Subcutaneous adipose tissue (tissue), 4 donors: ENCODE data around the gene RNU2-1. TPM values are rescaled to one million over a fixed set of nuclear protein-coding genes. Genes with fewer than 3 reads are reported as not detected.
"Not testable (repeated sequence)": the region's sequence is repeated elsewhere in the genome, so short reads cannot be mapped to it uniquely, and the experiment has no call there.

Experiments
- CTCF ChIP-seq: fragments of 450-650 bp; IDR thresholded peaks from one replicate; pipeline ENCODE4 v1.5.1; 2016; ENCODE audit warnings: low read depth, mild to moderate bottlenecking, control low read depth, antibody characterized with exemption, moderate library complexity
- total RNA-seq, 4 donors: library from RNA; depleted of rRNA; stranded (reverse); fragments of >200 nt; gene quantifications; one replicate each; pipeline ENCODE4 v1.1.0, GENCODE V29; 2016

The RNU2-1 gene
- total RNA-seq = not detected

- TF ChIP-seq CTCF = not testable (repeated sequence)
Observed at GRCh38 chr17:43233877-43234276, at the start of gene RNU2-1. Gene RNU2-1, minus strand, starts transcription at chr17:43233977.

GRCh38 chr17:43228020-43228782, 5.6 kb downstream of the RNU2-1 start, which contains the start of gene CCDC200:
Gene CCDC200, minus strand, starts transcription at chr17:43228623. Its CDS starts 69 bp downstream, at chr17:43228554.
- TF ChIP-seq CTCF = not testable (repeated sequence)

- TF ChIP-seq CTCF = no peak
Observed at GRCh38 chr17:43226393-43226792, 7.4 kb downstream of the RNU2-1 start.

GRCh38 chr17:43224146-43224705, 9.6 kb downstream of the RNU2-1 start:
- TF ChIP-seq CTCF = no peak

- no peak for TF ChIP-seq CTCF
Observed at GRCh38 chr17:43220511-43221125, 13.2 kb downstream of the RNU2-1 start.

GRCh38 chr17:43219746-43220380, 13.9 kb downstream of the RNU2-1 start:
- no peak for TF ChIP-seq CTCF

- no peak for TF ChIP-seq CTCF
Observed at GRCh38 chr17:43219001-43219400, 14.8 kb downstream of the RNU2-1 start.
